HepG2 (cell line): Measurements from ENCODE around the gene RNF114. TPM values are rescaled to one million over a fixed set of nuclear protein-coding genes. Genes with fewer than 3 reads are reported as not detected.
A peak's percentile ranks its signal among the peaks of the same experiment; 100 is the strongest.

ENCODE experiments used
- ARNT ChIP-seq: fragments of 450-650 bp; IDR thresholded peaks from 2 replicates; pipeline ENCODE4 v1.6.1; 2017
- ARNTL ChIP-seq: sonication (generic); formaldehyde crosslinking; IDR thresholded peaks from 2 replicates; pipeline ENCODE4 v1.4.0; 2020; ENCODE audit warnings: mild to moderate bottlenecking, missing genetic modification reagents
- ATF7 ChIP-seq, 2 experiments: fragments of 450-650 bp in 1 of 2; sonication (generic) in 1 of 2; formaldehyde crosslinking in 1 of 2; IDR thresholded peaks; 2 replicates each; pipeline versions ENCODE4 v1.4.0 to v1.6.1; 2016 to 2020; ENCODE audit warnings: antibody characterized with exemption in 1 of 2, mild to moderate bottlenecking in 1 of 2, missing genetic modification reagents in 1 of 2
- CAMTA2 ChIP-seq: sonication (generic); formaldehyde crosslinking; IDR thresholded peaks from 2 replicates; pipeline ENCODE4 v1.4.0; 2020; ENCODE audit warnings: mild to moderate bottlenecking, missing genetic modification reagents, borderline replicate concordance
- CHCHD3 ChIP-seq: sonication (generic); formaldehyde crosslinking; IDR thresholded peaks from 2 replicates; pipeline ENCODE4 v1.8.0; 2022; ENCODE audit warnings: mild to moderate bottlenecking, missing genetic modification reagents, moderate library complexity
- HNRNPH1 ChIP-seq: fragments of 200-400 bp; formaldehyde crosslinking; optimal IDR thresholded peaks from 2 replicates; pipeline ENCODE3; 2017; ENCODE audit warnings: mild to moderate bottlenecking, low read depth, low read length
- JARID2 ChIP-seq: sonication (generic); formaldehyde crosslinking; IDR thresholded peaks from 2 replicates; pipeline ENCODE4 v1.8.1; 2023; ENCODE audit warnings: missing genetic modification reagents, inconsistent platforms; ENCODE audit not compliant: insufficient replicate concordance
- NFIC ChIP-seq: IDR thresholded peaks from 2 replicates; pipeline ENCODE4 v1.6.1; 2012; ENCODE audit warnings: mild to moderate bottlenecking, low read length, inconsistent platforms
- PHF20 ChIP-seq: sonication (generic); formaldehyde crosslinking; IDR thresholded peaks from 2 replicates; pipeline ENCODE4 v1.5.0; 2020; ENCODE audit warnings: mild to moderate bottlenecking, missing genetic modification reagents
- SMARCC2 ChIP-seq: fragments of 450-650 bp; IDR thresholded peaks from 2 replicates; pipeline ENCODE4 v1.6.1; 2017; ENCODE audit warnings: antibody characterized with exemption, mild to moderate bottlenecking
- ZNF382 ChIP-seq: sonication (generic); formaldehyde crosslinking; IDR thresholded peaks from 2 replicates; pipeline ENCODE4 v1.5.0; 2020; ENCODE audit warnings: missing genetic modification reagents, mild to moderate bottlenecking, borderline replicate concordance
- ZNF678 ChIP-seq: sonication (generic); formaldehyde crosslinking; IDR thresholded peaks from 2 replicates; pipeline ENCODE4 v1.4.0; 2020; ENCODE audit warnings: mild to moderate bottlenecking, missing genetic modification reagents
- ZNF737 ChIP-seq: sonication (generic); formaldehyde crosslinking; IDR thresholded peaks from 2 replicates; pipeline ENCODE4 v1.5.0; 2020; ENCODE audit warnings: missing genetic modification reagents, mild to moderate bottlenecking, borderline replicate concordance
- polyA plus RNA-seq, 8 experiments: library from polyadenylated mRNA; depleted of rRNA in 3 of 8; stranded (reverse) in 7 of 8; unstranded in 1 of 8; fragments of >200 nt; fragmentation: Illumina TruSeq in 4 of 8; extraction: Trizol in 4 of 8; gene quantifications; 2 replicates each; pipeline versions ENCODE4 v1.2.1 to v1.2.3, GENCODE V29; 2011 to 2016; ENCODE audit warnings: low read depth in 4 of 8, missing spikeins in 1 of 8, mixed read lengths in 1 of 8; ENCODE audit not compliant: insufficient read depth in 1 of 8
- total RNA-seq, 5 experiments: library from RNA; depleted of rRNA; stranded (reverse); fragments of >200 nt; fragmentation: Illumina TruSeq; extraction: Trizol; gene quantifications; 2 replicates each; pipeline ENCODE4 v1.2.3, GENCODE V29; 2016; ENCODE audit warnings: low read depth in 1 of 5
- TF ChIP-seq, protein P1 (sequence below): sonication (generic); formaldehyde crosslinking; IDR thresholded peaks from 2 replicates; pipeline ENCODE4 v1.8.1; 2022; ENCODE audit warnings: low read depth, mild to moderate bottlenecking, missing genetic modification reagents
- TF ChIP-seq, protein P2 (sequence below): sonication (generic); formaldehyde crosslinking; IDR thresholded peaks from 2 replicates; pipeline ENCODE4 v1.4.0; 2020; ENCODE audit warnings: missing genetic modification reagents
- TF ChIP-seq, protein P3 (sequence below): sonication (generic); formaldehyde crosslinking; IDR thresholded peaks from 2 replicates; pipeline ENCODE4 v1.4.0; 2020; ENCODE audit warnings: low read depth, missing genetic modification reagents
- TF ChIP-seq, protein P4 (sequence below): sonication (generic); formaldehyde crosslinking; IDR thresholded peaks from 2 replicates; pipeline ENCODE4 v1.5.1; 2020; ENCODE audit warnings: mild to moderate bottlenecking, missing genetic modification reagents, borderline replicate concordance

Gene RNF114
- total and polyA plus RNA-seq, 2 of the 13 experiments (the other 11 are each of a cell fraction or from before 2014, with no cell fraction given): 119 to 126 TPM

DNA sequence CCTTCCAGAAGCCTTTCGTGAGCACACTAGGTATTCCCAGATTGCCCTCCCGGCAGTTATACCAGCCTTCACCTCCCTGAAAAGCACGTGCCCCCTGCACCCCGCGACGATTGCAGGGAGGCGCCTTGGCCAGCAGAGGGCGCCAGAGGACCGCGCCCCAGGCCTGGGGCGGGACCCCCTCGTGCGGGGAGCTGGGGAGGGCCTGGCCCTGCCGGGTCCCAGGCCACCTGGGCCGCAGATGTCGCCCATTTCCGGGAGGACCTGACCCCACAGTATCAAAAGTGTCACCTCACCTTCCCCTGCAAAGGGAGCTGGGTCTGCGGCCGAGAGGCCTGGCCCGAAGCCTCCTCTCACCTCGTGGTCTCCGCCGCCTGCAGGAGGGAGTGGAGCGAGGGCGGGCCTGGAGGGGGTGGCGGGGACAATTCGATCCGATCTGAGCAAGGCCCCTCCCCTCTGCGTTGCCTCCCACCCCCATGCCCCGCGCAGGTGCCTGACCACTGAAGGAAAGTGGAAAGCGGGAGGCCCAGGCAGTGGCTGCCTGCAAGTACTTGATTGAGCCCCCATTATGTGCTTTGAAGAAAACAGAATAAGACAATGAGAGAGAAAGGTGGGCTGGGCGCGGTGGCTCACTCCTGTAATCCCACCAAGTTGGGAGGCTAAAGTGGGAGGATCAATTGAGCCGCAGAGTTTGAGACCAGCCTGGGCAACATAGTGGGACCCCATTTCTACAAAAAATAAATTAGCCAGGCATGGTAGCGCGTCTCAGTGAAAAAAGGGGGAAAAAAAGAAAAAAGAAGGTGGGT lies 43.0 kb downstream of the RNF114 start (continued):
- TF ChIP-seq, protein P1, sequence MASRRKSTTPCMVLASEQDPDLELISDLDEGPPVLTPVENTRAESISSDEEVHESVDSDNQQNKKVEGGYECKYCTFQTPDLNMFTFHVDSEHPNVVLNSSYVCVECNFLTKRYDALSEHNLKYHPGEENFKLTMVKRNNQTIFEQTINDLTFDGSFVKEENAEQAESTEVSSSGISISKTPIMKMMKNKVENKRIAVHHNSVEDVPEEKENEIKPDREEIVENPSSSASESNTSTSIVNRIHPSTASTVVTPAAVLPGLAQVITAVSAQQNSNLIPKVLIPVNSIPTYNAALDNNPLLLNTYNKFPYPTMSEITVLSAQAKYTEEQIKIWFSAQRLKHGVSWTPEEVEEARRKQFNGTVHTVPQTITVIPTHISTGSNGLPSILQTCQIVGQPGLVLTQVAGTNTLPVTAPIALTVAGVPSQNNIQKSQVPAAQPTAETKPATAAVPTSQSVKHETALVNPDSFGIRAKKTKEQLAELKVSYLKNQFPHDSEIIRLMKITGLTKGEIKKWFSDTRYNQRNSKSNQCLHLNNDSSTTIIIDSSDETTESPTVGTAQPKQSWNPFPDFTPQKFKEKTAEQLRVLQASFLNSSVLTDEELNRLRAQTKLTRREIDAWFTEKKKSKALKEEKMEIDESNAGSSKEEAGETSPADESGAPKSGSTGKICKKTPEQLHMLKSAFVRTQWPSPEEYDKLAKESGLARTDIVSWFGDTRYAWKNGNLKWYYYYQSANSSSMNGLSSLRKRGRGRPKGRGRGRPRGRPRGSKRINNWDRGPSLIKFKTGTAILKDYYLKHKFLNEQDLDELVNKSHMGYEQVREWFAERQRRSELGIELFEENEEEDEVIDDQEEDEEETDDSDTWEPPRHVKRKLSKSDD (CRISPR knock-in tag): peak; percentile 75; the same call in 1 of the 2 replicates
- TF ChIP-seq ZNF382 (CRISPR knock-in tag): no peak
- no peak for TF ChIP-seq SMARCC2
- TF ChIP-seq ZNF737 (CRISPR knock-in tag): no peak
- TF ChIP-seq, protein P2, sequence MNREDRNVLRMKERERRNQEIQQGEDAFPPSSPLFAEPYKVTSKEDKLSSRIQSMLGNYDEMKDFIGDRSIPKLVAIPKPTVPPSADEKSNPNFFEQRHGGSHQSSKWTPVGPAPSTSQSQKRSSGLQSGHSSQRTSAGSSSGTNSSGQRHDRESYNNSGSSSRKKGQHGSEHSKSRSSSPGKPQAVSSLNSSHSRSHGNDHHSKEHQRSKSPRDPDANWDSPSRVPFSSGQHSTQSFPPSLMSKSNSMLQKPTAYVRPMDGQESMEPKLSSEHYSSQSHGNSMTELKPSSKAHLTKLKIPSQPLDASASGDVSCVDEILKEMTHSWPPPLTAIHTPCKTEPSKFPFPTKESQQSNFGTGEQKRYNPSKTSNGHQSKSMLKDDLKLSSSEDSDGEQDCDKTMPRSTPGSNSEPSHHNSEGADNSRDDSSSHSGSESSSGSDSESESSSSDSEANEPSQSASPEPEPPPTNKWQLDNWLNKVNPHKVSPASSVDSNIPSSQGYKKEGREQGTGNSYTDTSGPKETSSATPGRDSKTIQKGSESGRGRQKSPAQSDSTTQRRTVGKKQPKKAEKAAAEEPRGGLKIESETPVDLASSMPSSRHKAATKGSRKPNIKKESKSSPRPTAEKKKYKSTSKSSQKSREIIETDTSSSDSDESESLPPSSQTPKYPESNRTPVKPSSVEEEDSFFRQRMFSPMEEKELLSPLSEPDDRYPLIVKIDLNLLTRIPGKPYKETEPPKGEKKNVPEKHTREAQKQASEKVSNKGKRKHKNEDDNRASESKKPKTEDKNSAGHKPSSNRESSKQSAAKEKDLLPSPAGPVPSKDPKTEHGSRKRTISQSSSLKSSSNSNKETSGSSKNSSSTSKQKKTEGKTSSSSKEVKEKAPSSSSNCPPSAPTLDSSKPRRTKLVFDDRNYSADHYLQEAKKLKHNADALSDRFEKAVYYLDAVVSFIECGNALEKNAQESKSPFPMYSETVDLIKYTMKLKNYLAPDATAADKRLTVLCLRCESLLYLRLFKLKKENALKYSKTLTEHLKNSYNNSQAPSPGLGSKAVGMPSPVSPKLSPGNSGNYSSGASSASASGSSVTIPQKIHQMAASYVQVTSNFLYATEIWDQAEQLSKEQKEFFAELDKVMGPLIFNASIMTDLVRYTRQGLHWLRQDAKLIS: no peak
- TF ChIP-seq JARID2 (CRISPR knock-in tag): peak; percentile 29
- peak; percentile 86 for TF ChIP-seq ARNTL (CRISPR knock-in tag)
- no peak; the same call in 1 of the 2 replicates for TF ChIP-seq CHCHD3
- TF ChIP-seq ARNT: no peak
- TF ChIP-seq, protein P3, sequence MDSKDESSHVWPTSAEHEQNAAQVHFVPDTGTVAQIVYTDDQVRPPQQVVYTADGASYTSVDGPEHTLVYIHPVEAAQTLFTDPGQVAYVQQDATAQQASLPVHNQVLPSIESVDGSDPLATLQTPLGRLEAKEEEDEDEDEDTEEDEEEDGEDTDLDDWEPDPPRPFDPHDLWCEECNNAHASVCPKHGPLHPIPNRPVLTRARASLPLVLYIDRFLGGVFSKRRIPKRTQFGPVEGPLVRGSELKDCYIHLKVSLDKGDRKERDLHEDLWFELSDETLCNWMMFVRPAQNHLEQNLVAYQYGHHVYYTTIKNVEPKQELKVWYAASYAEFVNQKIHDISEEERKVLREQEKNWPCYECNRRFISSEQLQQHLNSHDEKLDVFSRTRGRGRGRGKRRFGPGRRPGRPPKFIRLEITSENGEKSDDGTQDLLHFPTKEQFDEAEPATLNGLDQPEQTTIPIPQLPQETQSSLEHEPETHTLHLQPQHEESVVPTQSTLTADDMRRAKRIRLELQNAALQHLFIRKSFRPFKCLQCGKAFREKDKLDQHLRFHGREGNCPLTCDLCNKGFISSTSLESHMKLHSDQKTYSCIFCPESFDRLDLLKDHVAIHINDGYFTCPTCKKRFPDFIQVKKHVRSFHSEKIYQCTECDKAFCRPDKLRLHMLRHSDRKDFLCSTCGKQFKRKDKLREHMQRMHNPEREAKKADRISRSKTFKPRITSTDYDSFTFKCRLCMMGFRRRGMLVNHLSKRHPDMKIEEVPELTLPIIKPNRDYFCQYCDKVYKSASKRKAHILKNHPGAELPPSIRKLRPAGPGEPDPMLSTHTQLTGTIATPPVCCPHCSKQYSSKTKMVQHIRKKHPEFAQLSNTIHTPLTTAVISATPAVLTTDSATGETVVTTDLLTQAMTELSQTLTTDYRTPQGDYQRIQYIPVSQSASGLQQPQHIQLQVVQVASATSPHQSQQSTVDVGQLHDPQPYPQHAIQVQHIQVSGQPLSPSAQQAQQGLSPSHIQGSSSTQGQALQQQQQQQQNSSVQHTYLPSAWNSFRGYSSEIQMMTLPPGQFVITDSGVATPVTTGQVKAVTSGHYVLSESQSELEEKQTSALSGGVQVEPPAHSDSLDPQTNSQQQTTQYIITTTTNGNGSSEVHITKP (CRISPR knock-in tag): 0 out of 2 replicates have a peak, but pooled peaks have one; percentile 31
- no peak for TF ChIP-seq ZNF678 (CRISPR knock-in tag)
- no peak for TF ChIP-seq PHF20 (CRISPR knock-in tag)
- no peak for TF ChIP-seq HNRNPH1
- TF ChIP-seq ATF7 (IDR thresholded peaks at IDR 0.05): no peak
- no peak for TF ChIP-seq ATF7 (CRISPR knock-in tag; IDR thresholded peaks at IDR 0.05)
- no peak for TF ChIP-seq CAMTA2 (CRISPR knock-in tag)
- TF ChIP-seq, protein P4, sequence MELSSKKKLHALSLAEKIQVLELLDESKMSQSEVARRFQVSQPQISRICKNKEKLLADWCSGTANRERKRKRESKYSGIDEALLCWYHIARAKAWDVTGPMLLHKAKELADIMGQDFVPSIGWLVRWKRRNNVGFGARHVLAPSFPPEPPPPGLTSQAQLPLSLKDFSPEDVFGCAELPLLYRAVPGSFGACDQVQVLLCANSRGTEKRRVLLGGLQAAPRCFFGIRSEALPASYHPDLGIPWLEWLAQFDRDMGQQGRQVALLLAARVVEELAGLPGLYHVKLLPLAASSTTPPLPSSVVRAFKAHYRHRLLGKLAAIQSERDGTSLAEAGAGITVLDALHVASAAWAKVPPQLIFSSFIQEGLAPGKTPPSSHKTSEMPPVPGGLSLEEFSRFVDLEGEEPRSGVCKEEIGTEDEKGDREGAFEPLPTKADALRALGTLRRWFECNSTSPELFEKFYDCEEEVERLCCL (CRISPR knock-in tag): peak; percentile 81; the same call in 1 of the 2 replicates
- TF ChIP-seq NFIC: no peak
